GM12878 (cell line): ENCODE data around the gene DNAAF8. TPM values are rescaled to one million over a fixed set of nuclear protein-coding genes. Genes with fewer than 3 reads are reported as not detected.

ENCODE experiments used
- ATAC-seq: fragments of 200-7000 bp; cut with Tn5 transposase; 3 replicates; pipeline ENCODE4 v1.9.1; 2020; ENCODE audit warnings: mild to moderate bottlenecking, moderate library complexity
- BruUV-seq: library from RNA; stranded (reverse); fragments of 400-500 nt; replicated peaks from 2 replicates; lab custom pipeline; 2021; lab: Mats Ljungman, UMichigan
- CTCF ChIA-PET: fragments of 300-600 bp; sonication (Branson Sonifier 250); formaldehyde crosslinking; extraction: SDS; loops from one replicate; lab custom pipeline; 2021; ENCODE audit warnings: inconsistent platforms; lab: Yijun Ruan, JAX
- POLR2A ChIA-PET: fragments of 350-600 bp; formaldehyde crosslinking; extraction: SDS; loops from one replicate; lab custom pipeline; 2021; ENCODE audit warnings: inconsistent platforms; lab: Charles Lee
- RAD21 ChIA-PET: fragments of 300-600 bp; sonication (Branson Sonifier 250); formaldehyde crosslinking; loops from one replicate; lab custom pipeline; 2023; ENCODE audit warnings: antibody characterized with exemption; ENCODE audit not compliant: unreplicated experiment; lab: Charles Lee
- SMC1A ChIA-PET: fragments of 300-600 bp; sonication (Branson Sonifier 250); formaldehyde crosslinking; loops from one replicate; lab custom pipeline; 2023; ENCODE audit not compliant: unreplicated experiment, uncharacterized antibody; lab: Charles Lee
- DNase-seq: peaks from one replicate; pipeline ENCODE4 v3.0.0-alpha.2; 2011; ENCODE audit warnings: low read depth, low spot score
- FAIRE-seq: peaks from 3 replicates; lab custom pipeline; 2011; peaks lifted over from hg19 to GRCh38; lab: Jason Lieb, UNC
- H2AFZ ChIP-seq: 2 replicates; pipeline ENCODE4 v1.6.0; 2011; ENCODE audit warnings: low read depth, low read length, control low read depth; ENCODE audit not compliant: control insufficient read depth
- H3K27ac ChIP-seq: 2 replicates; pipeline ENCODE4 v1.5.1; 2011; ENCODE audit warnings: control low read depth; ENCODE audit not compliant: control insufficient read depth, insufficient read depth
- H3K27me3 ChIP-seq, 2 experiments: replicated peaks in 1 of 2; 2 replicates each; pipeline versions ENCODE4 v1.6.0 to v1.6.1; 2011; ENCODE audit warnings: low read length in 1 of 2; ENCODE audit not compliant: control insufficient read depth in 2 of 2, insufficient read depth in 2 of 2
- H3K36me3 ChIP-seq, 2 experiments: 2 replicates each; pipeline ENCODE4 v1.5.1; 2011; ENCODE audit warnings: low read length in 1 of 2; ENCODE audit not compliant: control insufficient read depth in 2 of 2, insufficient read depth in 2 of 2
- H3K4me1 ChIP-seq: 2 replicates; pipeline ENCODE4 v1.6.1; 2011; ENCODE audit warnings: mild to moderate bottlenecking, low read length, moderate library complexity, mixed read lengths; ENCODE audit not compliant: control insufficient read depth, insufficient read depth
- H3K4me2 ChIP-seq: 2 replicates; pipeline ENCODE4 v1.6.0; 2011; ENCODE audit warnings: control low read depth; ENCODE audit not compliant: control insufficient read depth, insufficient read depth
- H3K4me3 ChIP-seq: fragments of 200-600 bp; sonication (generic); 2 replicates; pipeline ENCODE4 v1.5.1; 2016
- H3K79me2 ChIP-seq: 2 replicates; pipeline ENCODE4 v1.6.0; 2011; ENCODE audit warnings: low read length; ENCODE audit not compliant: control insufficient read depth, insufficient read depth
- H3K9ac ChIP-seq: 2 replicates; pipeline ENCODE4 v1.8.0; 2011; ENCODE audit warnings: low read length, control low read depth, mixed read lengths; ENCODE audit not compliant: control insufficient read depth, insufficient read depth
- H3K9me3 ChIP-seq: replicated peaks from 3 replicates; pipeline ENCODE4 v1.5.1; 2011; ENCODE audit warnings: mild to moderate bottlenecking, low read length; ENCODE audit not compliant: control insufficient read depth, insufficient read depth
- H4K20me1 ChIP-seq: 2 replicates; pipeline ENCODE4 v1.6.0; 2011; ENCODE audit not compliant: control insufficient read depth, insufficient read depth
- CREM ChIP-seq: IDR thresholded peaks from 2 replicates; pipeline ENCODE4 v1.6.1; 2014; ENCODE audit warnings: antibody characterized with exemption, low read depth
- MYB ChIP-seq: fragments of 150-350 bp; IDR thresholded peaks from 2 replicates; pipeline ENCODE4 v1.6.1; 2014; ENCODE audit warnings: mild to moderate bottlenecking, low read depth, low read length, borderline replicate concordance
- RAD51 ChIP-seq: fragments of 450-650 bp; IDR thresholded peaks from 2 replicates; pipeline ENCODE4 v1.6.1; 2016; ENCODE audit warnings: moderate library complexity, mild to moderate bottlenecking, inconsistent platforms
- RUNX3 ChIP-seq: IDR thresholded peaks from 2 replicates; pipeline ENCODE4 v1.6.1; 2012; ENCODE audit warnings: low read length, inconsistent platforms
- SREBF1 ChIP-seq: IDR thresholded peaks from 2 replicates; pipeline ENCODE4 v1.6.1; 2012; ENCODE audit warnings: mild to moderate bottlenecking, low read length
- STAT1 ChIP-seq: fragments of 450-650 bp; conservative IDR thresholded peaks from 2 replicates; pipeline ENCODE4 v1.6.1; 2014; ENCODE audit warnings: antibody characterized with exemption, mild to moderate bottlenecking
- TAF1 ChIP-seq: IDR thresholded peaks from 2 replicates; pipeline ENCODE4 v1.6.1; 2011; ENCODE audit warnings: mild to moderate bottlenecking, low read depth, low read length, borderline replicate concordance
- TBL1XR1 ChIP-seq: IDR thresholded peaks from 2 replicates; pipeline ENCODE4 v1.6.1; 2012; ENCODE audit warnings: low read depth, low read length, improper control_type of control experiment
- TCF12 ChIP-seq: IDR thresholded peaks from 2 replicates; pipeline ENCODE4 v1.6.1; 2011; ENCODE audit warnings: low read depth, mild to moderate bottlenecking, low read length
- WGBS: methylation state at CpG from one replicate; pipeline ENCODE4 v1.1.6; 2016; ENCODE audit warnings: low lambda C conversion rate; ENCODE audit not compliant: insufficient replicate concordance, insufficient coverage; ENCODE audit errors: missing lambda C conversion rate; 5-methylcytosine and 5-hydroxymethylcytosine counted together
- in situ Hi-C: fragments of 300-500 bp; cut with MboI; formaldehyde crosslinking; loops from 9 replicates; pipeline ENCODE4 v1.14.3; 2018; ENCODE audit warnings: mixed read lengths
- intact Hi-C: fragments of 100-400 bp; cut with micrococcal nuclease; formaldehyde crosslinking; loops from one replicate; pipeline ENCODE4 v1.14.2; 2022; ENCODE audit not compliant: unreplicated experiment
- polyA plus RNA-seq, 11 experiments: library from polyadenylated mRNA; depleted of rRNA in 4 of 11; unstranded in 6 of 11; stranded (reverse) in 5 of 11; fragments of >200 nt; fragmentation: Nextera tagmentation in 4 of 11; fragmentation: Illumina TruSeq in 1 of 11; extraction: Ambion mirVana in 4 of 11; extraction: Trizol in 1 of 11; gene quantifications; 1 replicate in 1 of 11; 2 replicates in 10 of 11; pipeline versions ENCODE4 v1.2.1 to v1.2.3, GENCODE V29; 2011 to 2016; ENCODE audit warnings: inconsistent platforms in 2 of 11, missing spikeins in 2 of 11, low read depth in 1 of 11
- total RNA-seq, 4 experiments: library from RNA; depleted of rRNA in 3 of 4; stranded (reverse); fragments of >200 nt in 3 of 4; fragmentation: Illumina TruSeq in 1 of 4; extraction: Trizol in 1 of 4; gene quantifications; 2 replicates each; pipeline versions ENCODE4 v1.2.1 to v1.2.3, GENCODE V29; 2013 to 2021
- TF ChIP-seq, protein P1 (sequence below): fragments of 450-650 bp; conservative IDR thresholded peaks from 2 replicates; pipeline ENCODE4 v1.6.1; 2017; ENCODE audit warnings: mild to moderate bottlenecking, moderate library complexity
- TF ChIP-seq, protein P2 (sequence below): fragments of 450-650 bp; IDR thresholded peaks from 2 replicates; pipeline ENCODE4 v1.6.1; 2018; ENCODE audit warnings: borderline replicate concordance, mild to moderate bottlenecking; ENCODE audit not compliant: partially characterized antibody
- TF ChIP-seq, protein P3 (sequence below): fragments of 450-650 bp; IDR thresholded peaks from 2 replicates; pipeline ENCODE4 v1.6.1; 2017; ENCODE audit warnings: mild to moderate bottlenecking, low read depth, inconsistent platforms; ENCODE audit not compliant: poor library complexity, severe bottlenecking

The DNAAF8 gene
- total and polyA plus RNA-seq, 10 of the 15 experiments (the other 5 are each of a cell fraction or from before 2014, with no cell fraction given), result 0.01 to 0.78 (median 0.22) TPM; not detected in 2

DNA sequence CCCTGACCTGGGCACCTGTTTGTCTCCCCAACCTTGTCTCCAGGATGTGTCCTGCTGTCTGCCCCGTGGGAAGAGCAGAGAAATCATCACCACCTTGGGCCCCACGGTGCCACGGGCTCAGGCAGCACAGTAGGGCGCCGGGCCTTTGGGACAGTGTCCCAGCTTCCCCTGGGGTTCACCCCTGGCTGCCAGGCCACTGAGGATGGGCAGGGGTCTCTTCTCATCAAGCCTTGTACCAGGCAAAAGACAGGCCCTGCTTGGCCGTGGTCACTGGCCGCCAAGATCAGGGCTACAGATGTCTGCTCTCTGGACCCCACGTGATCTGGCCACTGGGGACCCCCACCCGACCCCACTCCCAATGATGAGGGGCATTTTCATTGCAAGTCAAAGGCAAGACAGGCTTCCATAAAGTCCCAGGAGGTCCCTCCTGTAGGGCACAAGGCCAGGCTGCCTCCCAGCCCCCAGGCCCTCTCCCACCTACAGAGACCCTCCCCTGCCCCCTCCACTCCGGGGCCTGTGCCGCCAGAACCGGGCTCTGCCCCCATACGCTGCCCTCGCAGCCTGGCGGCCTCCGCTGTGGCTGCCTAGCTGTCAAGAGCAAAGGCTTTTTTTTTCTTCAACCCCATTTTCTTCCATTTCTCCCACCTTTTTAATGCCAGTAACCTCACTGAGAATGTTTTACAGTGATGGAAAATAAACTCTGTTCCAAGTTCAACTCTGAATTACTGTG is 14.5 kb downstream of the DNAAF8 start:
- intact Hi-C loops, result no loop called here
- WGBS, result 91% methylated on average over 16 of the region's 16 CpGs
- Histone ChIP-seq H3K4me1 (peaks cover 12% of the 10 kb centered on the region), H4K20me1 (no peaks in the 10 kb centered on the region), H3K4me2 (no peak overlapping the region), H3K27me3 (no peaks in the 10 kb centered on the region), H3K79me2 (no peaks in the 10 kb centered on the region), H2AFZ (no peak overlapping the region)
- CTCF ChIA-PET, result interaction anchor here (0.9 kb wide), 1 partner anchor 14 kb away, joined by 3 read pairs; the partner anchor contains the start of gene DNAAF8
- DNase-seq (no peak), FAIRE-seq (no peak)
- no TSS peak for BruUV-seq
- TF ChIP-seq RAD51 (no peak), TAF1 (no peak), TBL1XR1 (no peak), RUNX3 (no peak), STAT1 (no peak), TCF12 (no peak), SREBF1 (no peak), CREM (no peak), MYB (no peak)
- TF ChIP-seq, protein P1, sequence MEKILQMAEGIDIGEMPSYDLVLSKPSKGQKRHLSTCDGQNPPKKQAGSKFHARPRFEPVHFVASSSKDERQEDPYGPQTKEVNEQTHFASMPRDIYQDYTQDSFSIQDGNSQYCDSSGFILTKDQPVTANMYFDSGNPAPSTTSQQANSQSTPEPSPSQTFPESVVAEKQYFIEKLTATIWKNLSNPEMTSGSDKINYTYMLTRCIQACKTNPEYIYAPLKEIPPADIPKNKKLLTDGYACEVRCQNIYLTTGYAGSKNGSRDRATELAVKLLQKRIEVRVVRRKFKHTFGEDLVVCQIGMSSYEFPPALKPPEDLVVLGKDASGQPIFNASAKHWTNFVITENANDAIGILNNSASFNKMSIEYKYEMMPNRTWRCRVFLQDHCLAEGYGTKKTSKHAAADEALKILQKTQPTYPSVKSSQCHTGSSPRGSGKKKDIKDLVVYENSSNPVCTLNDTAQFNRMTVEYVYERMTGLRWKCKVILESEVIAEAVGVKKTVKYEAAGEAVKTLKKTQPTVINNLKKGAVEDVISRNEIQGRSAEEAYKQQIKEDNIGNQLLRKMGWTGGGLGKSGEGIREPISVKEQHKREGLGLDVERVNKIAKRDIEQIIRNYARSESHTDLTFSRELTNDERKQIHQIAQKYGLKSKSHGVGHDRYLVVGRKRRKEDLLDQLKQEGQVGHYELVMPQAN, result no peak
- TF ChIP-seq, protein P2, sequence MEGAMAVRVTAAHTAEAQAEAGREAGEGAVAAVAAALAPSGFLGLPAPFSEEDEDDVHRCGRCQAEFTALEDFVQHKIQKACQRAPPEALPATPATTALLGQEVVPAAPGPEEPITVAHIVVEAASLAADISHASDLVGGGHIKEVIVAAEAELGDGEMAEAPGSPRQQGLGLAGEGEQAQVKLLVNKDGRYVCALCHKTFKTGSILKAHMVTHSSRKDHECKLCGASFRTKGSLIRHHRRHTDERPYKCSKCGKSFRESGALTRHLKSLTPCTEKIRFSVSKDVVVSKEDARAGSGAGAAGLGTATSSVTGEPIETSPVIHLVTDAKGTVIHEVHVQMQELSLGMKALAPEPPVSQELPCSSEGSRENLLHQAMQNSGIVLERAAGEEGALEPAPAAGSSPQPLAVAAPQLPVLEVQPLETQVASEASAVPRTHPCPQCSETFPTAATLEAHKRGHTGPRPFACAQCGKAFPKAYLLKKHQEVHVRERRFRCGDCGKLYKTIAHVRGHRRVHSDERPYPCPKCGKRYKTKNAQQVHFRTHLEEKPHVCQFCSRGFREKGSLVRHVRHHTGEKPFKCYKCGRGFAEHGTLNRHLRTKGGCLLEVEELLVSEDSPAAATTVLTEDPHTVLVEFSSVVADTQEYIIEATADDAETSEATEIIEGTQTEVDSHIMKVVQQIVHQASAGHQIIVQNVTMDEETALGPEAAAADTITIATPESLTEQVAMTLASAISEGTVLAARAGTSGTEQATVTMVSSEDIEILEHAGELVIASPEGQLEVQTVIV, result no peak
- TF ChIP-seq, protein P3, sequence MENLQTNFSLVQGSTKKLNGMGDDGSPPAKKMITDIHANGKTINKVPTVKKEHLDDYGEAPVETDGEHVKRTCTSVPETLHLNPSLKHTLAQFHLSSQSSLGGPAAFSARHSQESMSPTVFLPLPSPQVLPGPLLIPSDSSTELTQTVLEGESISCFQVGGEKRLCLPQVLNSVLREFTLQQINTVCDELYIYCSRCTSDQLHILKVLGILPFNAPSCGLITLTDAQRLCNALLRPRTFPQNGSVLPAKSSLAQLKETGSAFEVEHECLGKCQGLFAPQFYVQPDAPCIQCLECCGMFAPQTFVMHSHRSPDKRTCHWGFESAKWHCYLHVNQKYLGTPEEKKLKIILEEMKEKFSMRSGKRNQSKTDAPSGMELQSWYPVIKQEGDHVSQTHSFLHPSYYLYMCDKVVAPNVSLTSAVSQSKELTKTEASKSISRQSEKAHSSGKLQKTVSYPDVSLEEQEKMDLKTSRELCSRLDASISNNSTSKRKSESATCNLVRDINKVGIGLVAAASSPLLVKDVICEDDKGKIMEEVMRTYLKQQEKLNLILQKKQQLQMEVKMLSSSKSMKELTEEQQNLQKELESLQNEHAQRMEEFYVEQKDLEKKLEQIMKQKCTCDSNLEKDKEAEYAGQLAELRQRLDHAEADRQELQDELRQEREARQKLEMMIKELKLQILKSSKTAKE, result no peak
- TF ChIP-seq, all 136 proteins: peak for 0
- in situ Hi-C loops, result no loop called here
- ATAC-seq, result no peak
- H3K9ac ChIP-seq, result no peak overlapping the region
- no peaks in the 10 kb centered on the region for H3K9me3 ChIP-seq
- no peak overlapping the region for H3K4me3 ChIP-seq
- SMC1A ChIA-PET, result interaction anchor here (1.2 kb wide), 1 partner anchor 17 kb away, joined by 4 read pairs; no protein-coding TSS in a partner anchor
- RAD21 ChIA-PET, result interaction anchor here (1.0 to 2.0 kb wide), 2 partner anchors 14 to 32 kb away, joined by 3 to 4 read pairs; partner anchors contain the start of gene DNAAF8
- POLR2A ChIA-PET, result interaction anchor here (0.6 to 1.6 kb wide), 2 partner anchors 10 to 14 kb away, joined by 3 to 4 read pairs; partner anchors contain the start of gene DNAAF8
- peaks cover 4 to 13% of the 10 kb centered on the region in 2 experiments for H3K36me3 ChIP-seq
- peak overlapping the region; percentile 8; the same call in 1 of the 2 replicates for H3K27ac ChIP-seq
